ENCODE data around the gene TK2. TPM values are rescaled to one million over a fixed set of nuclear protein-coding genes. Genes with fewer than 3 reads are reported as not detected.

Gene TK2
- total RNA-seq, 1 donor from 2014 or later = 18.6 TPM

DNA sequence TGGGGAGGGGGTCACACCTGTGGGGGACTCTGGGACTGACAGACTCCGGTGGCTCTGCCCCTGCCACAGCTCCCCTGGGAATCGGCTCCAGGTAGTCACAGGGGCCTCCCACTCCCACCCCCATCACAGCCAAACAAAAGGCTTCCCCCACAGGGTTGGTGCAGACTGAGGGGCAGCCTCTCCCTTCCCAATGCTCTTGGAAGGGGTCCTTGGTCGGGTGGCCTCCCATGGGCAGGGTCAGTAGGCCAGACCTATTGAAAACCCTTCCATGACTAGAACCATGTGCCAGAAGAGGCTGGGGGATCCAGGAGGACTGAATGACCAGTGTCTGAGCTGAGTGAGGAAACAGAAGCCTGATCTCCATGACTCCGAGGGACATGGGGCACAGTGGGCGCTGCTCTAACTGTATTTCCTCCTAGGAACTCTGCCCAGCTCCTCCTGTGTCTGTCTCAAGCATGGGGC, 28.6 kb downstream of the TK2 start:
- no peak overlapping the region for H3K4me3 ChIP-seq
- TF ChIP-seq, protein P1, sequence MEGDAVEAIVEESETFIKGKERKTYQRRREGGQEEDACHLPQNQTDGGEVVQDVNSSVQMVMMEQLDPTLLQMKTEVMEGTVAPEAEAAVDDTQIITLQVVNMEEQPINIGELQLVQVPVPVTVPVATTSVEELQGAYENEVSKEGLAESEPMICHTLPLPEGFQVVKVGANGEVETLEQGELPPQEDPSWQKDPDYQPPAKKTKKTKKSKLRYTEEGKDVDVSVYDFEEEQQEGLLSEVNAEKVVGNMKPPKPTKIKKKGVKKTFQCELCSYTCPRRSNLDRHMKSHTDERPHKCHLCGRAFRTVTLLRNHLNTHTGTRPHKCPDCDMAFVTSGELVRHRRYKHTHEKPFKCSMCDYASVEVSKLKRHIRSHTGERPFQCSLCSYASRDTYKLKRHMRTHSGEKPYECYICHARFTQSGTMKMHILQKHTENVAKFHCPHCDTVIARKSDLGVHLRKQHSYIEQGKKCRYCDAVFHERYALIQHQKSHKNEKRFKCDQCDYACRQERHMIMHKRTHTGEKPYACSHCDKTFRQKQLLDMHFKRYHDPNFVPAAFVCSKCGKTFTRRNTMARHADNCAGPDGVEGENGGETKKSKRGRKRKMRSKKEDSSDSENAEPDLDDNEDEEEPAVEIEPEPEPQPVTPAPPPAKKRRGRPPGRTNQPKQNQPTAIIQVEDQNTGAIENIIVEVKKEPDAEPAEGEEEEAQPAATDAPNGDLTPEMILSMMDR (IDR thresholded peaks at IDR 0.05; ENCODE audit: borderline replicate concordance) = no peak
- H3K36me3 ChIP-seq = peaks cover 13% of the 10 kb centered on the region
- DNase-seq = no peak
- H3K27me3 ChIP-seq (ENCODE audit: low read depth) = no peaks in the 10 kb centered on the region
- H3K9me3 ChIP-seq (replicated peaks) = no peaks in the 10 kb centered on the region
- peak overlapping the region; percentile 99 for H3K27ac ChIP-seq (replicated peaks)
- intact Hi-C loops (cut with micrococcal nuclease) = no loop called here
- H3K4me1 ChIP-seq = peaks cover 89% of the 10 kb centered on the region

DNA sequence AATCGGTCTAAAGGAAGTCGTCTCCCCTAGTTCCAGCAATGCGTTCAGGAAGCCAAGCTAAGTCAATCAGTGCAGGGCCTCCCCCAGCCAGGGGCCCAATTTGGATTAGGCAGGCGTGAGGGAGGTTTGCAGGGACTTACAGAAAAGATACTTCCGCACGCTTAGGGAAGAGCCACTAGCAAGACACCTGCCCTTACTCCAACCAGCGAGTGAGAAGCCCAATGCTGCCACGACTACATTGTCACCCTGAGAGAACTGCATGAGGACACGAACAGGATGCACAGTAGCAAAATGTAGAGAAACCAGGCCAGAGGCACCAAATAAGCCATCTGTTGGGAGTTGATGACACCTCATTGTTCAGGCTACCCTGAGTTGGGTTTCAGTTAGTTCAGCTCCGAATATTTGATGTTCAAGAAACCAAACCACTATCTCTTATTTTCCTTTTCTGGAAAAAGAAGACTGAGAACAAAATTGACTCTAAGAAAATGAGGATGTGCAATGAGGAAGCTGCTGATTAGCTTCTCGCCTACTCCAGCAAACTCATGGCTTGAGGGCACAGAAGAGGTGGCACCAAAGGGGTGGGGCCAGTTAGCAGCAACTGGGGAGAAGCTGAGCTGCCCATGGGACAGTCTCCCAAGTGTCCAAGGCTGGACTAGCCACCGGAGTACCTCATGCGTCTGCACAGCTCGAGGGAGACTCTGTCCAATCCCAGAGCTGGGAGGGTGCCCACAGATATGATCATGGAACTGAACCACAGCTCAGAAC, 29.3 kb downstream of the TK2 start:
- intact Hi-C loops (cut with micrococcal nuclease) = no loop called here
- Histone ChIP-seq H3K27me3 (ENCODE audit: low read depth) (no peaks in the 10 kb centered on the region), H3K36me3 (peaks cover 8% of the 10 kb centered on the region), H3K4me3 (no peak overlapping the region), H3K9me3 (replicated peaks) (no peaks in the 10 kb centered on the region), H3K27ac (replicated peaks) (peak overlapping the region; percentile 99), H3K4me1 (peaks cover 96% of the 10 kb centered on the region)
- DNase-seq = peak; percentile 59
- TF ChIP-seq, protein P1 (IDR thresholded peaks at IDR 0.05; ENCODE audit: borderline replicate concordance) = no peak

DNA sequence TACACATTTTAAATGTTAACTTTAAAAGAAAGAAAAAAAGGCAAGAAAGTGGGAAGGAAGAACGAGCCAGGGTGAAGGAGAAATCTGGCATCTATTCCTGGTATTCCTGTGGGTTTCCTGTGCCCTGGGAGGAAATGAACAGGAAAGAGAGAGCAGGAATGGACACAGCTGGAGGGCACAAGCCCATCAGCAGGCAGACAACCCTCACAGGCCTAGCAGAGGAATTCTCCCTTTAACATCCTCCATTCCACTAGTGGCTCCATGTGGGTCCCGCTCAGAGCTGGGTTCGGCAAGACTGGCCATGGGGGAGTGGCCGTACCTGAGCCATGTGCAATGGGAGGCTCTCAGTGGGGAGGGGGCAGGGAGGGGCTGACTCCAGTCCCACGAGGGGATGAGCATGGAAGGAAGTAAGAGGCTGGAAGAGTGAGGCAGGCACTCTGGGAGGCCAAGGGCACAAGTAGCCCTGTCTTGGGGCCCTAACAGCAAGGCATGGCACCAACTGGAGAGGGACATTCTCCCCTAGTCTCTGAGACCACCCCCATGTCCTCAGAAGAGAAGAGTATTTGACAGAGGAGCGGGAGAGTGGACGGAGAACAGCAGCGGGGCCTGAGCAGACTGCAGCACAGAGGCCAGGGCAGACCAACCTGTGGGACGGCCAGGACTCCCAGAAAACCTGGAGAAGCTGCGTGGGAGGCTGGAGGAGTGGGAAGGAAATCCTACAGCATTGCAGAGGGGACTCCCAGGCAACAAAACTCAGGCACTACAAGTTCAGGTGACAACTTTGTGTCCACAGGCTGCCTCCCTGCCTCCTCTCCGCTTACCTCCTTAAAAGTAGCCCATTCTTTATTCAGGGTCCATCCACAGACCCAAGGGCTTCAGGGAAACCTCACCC, 30.2 kb downstream of the TK2 start:
- DNase-seq = no peak
- H3K4me3 ChIP-seq = no peak overlapping the region
- intact Hi-C loops (cut with micrococcal nuclease) = no loop called here
- TF ChIP-seq, protein P1 (IDR thresholded peaks at IDR 0.05; ENCODE audit: borderline replicate concordance) = no peak
- peak overlapping the region; percentile 99 for H3K27ac ChIP-seq (replicated peaks)
- no peaks in the 10 kb centered on the region for H3K9me3 ChIP-seq (replicated peaks)
- no peaks in the 10 kb centered on the region for H3K27me3 ChIP-seq (ENCODE audit: low read depth)
- peaks cover 95% of the 10 kb centered on the region for H3K4me1 ChIP-seq
- H3K36me3 ChIP-seq = peaks cover 3% of the 10 kb centered on the region

DNA sequence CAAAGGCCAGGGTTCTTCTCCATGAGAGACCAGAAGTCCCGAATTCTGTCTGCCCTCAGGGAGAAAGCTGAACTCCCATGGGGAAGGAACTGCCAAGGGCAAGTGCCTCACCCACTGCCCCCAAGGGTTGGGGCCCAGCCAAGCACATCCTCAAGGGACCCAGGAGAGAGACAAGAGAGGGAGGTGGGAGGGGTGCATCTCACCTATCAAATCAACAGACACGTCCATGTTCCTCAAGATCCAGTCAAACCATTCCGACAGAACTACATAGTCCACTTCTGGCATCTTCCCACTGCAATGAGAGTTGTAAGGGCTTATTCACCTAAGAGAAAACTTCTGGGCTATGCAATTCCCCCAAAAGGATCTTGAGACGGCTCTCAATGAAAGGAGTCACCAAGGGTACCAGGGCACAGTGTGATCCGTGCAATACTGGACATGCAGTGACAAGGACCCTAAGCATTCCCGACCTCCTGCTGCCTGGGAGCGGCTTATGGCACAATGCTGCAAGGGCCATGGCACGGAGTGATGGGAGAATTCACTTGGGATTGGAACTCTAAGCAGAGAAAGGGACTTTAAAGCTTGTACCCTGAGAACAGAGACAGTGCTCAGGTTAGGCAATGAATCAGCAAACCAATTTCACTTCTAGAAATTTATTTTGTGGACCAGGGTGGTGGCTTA, 32.2 kb downstream of the TK2 start:
- Histone ChIP-seq H3K9me3 (replicated peaks) (no peaks in the 10 kb centered on the region), H3K4me3 (peak overlapping the region; percentile 56), H3K27me3 (ENCODE audit: low read depth) (no peaks in the 10 kb centered on the region), H3K27ac (replicated peaks) (peak overlapping the region; percentile 99), H3K4me1 (peaks cover 84% of the 10 kb centered on the region), H3K36me3 (peaks cover 12% of the 10 kb centered on the region)
- TF ChIP-seq, protein P1 (IDR thresholded peaks at IDR 0.05; ENCODE audit: borderline replicate concordance) = no peak
- intact Hi-C loops (cut with micrococcal nuclease) = no loop called here
- peak; percentile 50 for DNase-seq
